ENCODE measurements around the gene PROC. TPM values are rescaled to one million over a fixed set of nuclear protein-coding genes. Genes with fewer than 3 reads are reported as not detected.

PROC gene
- total RNA-seq, 2 experiments from 2014 or later, result not detected

DNA sequence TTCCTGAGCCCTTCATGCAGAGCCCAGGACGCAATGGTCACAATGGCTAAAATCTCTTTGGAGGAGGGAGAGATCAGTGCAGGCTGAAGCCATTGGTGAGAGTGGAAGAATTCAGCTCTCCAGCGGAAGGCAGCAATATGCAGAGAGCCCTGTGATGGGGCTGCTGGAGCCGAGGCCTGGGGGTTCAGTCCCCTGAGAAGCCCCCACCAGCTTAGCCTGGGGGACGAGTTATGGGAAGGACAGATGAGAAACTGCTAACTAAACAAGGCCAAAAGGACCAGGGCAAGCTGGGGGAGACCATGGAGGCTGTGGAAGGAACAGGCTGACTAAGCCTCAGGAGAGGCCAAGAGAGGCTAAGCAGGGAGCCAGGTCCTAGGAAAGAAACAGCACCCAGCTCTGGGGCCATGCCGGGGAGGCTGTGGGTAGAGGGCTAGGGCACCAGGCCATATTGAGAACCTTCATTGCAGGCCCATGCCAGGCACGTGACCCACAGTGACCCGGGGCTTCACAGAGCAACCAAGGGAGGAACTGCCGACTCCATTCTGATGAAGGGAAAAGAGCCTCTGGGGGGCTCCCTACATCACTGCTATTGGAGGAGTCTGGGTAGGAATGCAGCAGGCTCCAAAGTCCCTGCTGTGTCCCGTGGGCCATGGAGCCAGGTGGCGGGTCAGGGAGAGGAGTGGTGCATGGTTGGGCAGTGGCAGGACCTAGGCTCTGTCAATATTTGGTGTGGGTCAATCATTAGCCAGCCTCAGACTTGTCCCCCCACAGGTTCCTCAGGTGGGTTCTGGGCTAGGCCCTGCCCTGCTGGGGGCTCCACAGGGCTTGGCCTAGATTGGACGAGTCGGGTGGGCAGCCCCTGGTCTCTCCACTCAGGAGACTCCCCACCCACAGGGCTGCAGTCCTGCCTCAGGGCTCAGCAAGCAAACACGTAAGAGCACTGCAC lies 19.8 kb downstream of the PROC start:
- DNase-seq (no peak), ATAC-seq (no peak)
- Mint-ChIP-seq H3K36me3 (ENCODE audit: low read depth) (no peaks in the 10 kb centered on the region), H3K27me3 (no peaks in the 10 kb centered on the region), H3K4me3 (no peak overlapping the region), H3K9me3 (peaks cover 2% of the 10 kb centered on the region), H3K4me1 (ENCODE audit: low read depth) (no peaks in the 10 kb centered on the region), H3K27ac (no peak overlapping the region)
- intact Hi-C loops (cut with micrococcal nuclease), result no loop called here
- TF ChIP-seq, protein P1, sequence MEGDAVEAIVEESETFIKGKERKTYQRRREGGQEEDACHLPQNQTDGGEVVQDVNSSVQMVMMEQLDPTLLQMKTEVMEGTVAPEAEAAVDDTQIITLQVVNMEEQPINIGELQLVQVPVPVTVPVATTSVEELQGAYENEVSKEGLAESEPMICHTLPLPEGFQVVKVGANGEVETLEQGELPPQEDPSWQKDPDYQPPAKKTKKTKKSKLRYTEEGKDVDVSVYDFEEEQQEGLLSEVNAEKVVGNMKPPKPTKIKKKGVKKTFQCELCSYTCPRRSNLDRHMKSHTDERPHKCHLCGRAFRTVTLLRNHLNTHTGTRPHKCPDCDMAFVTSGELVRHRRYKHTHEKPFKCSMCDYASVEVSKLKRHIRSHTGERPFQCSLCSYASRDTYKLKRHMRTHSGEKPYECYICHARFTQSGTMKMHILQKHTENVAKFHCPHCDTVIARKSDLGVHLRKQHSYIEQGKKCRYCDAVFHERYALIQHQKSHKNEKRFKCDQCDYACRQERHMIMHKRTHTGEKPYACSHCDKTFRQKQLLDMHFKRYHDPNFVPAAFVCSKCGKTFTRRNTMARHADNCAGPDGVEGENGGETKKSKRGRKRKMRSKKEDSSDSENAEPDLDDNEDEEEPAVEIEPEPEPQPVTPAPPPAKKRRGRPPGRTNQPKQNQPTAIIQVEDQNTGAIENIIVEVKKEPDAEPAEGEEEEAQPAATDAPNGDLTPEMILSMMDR (IDR thresholded peaks at IDR 0.05), result no peak
- ChIA-PET POLR2A (no interaction called here), CTCF (interaction anchor here (1.3 kb wide), 1 partner anchor 8 kb away, joined by 3 read pairs; no protein-coding TSS in a partner anchor)

DNA sequence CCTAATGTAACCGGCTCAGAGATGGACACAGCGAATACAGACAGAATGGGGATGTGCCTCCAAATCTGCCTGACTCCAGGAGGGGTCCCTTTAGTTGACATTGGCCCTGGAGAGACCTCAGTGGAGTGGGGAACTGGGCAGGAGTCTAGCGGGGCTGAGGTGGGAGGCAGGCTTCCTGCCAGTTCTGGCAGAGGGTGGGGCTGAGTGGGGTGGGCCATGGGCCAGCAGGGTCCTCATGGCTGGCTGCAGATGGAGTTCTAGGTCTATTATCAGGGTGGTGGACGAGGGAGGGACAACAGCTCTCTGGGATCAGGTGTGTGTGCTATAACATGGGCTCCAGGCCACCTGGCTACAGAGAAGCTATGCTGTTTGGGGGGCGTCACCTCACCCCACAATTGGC lies 21.1 kb downstream of the PROC start:
- peaks cover 5% of the 10 kb centered on the region for H3K9me3 Mint-ChIP-seq
- CTCF ChIA-PET, result no interaction called here
- H3K36me3 Mint-ChIP-seq (ENCODE audit: low read depth), result no peaks in the 10 kb centered on the region
- no peaks in the 10 kb centered on the region for H3K4me1 Mint-ChIP-seq (ENCODE audit: low read depth)
- ATAC-seq (no peak), DNase-seq (no peak)
- intact Hi-C loops (cut with micrococcal nuclease), result no loop called here
- H3K27ac Mint-ChIP-seq, result no peak overlapping the region
- H3K4me3 Mint-ChIP-seq, result no peak overlapping the region
- H3K27me3 Mint-ChIP-seq, result no peaks in the 10 kb centered on the region
- POLR2A ChIA-PET, result no interaction called here
- TF ChIP-seq, protein P1 (IDR thresholded peaks at IDR 0.05), result no peak

DNA sequence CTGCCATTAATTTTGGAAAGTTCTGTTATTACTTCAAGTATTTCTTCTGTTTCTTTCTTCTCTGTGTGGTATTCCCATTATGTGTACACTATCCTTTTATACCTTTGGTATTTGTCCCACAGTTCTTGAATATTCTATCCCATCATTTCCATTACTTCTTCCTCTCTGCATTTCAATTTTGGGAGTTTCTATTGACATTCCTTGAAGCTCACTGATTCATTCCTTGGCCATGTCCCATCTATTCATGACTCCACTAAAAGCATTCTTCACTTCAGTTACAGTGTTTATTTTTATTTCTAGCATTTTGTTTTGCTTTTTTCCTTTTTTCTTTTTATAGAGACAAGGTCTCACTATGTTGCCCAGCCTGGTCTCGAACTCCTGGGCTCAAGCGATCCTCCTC lies 30.3 kb downstream of the PROC start:
- H3K9me3 Mint-ChIP-seq, result peaks cover 6% of the 10 kb centered on the region
- no peak for DNase-seq
- no peak for ATAC-seq
- no peak overlapping the region for H3K27ac Mint-ChIP-seq
- peaks cover 3% of the 10 kb centered on the region for H3K36me3 Mint-ChIP-seq (ENCODE audit: low read depth)
- CTCF ChIA-PET, result no interaction called here
- TF ChIP-seq, protein P1 (IDR thresholded peaks at IDR 0.05), result no peak
- H3K27me3 Mint-ChIP-seq, result peaks cover 2% of the 10 kb centered on the region
- no peaks in the 10 kb centered on the region for H3K4me1 Mint-ChIP-seq (ENCODE audit: low read depth)
- no peak overlapping the region for H3K4me3 Mint-ChIP-seq
- intact Hi-C loops (cut with micrococcal nuclease), result no loop called here
- POLR2A ChIA-PET, result no interaction called here

DNA sequence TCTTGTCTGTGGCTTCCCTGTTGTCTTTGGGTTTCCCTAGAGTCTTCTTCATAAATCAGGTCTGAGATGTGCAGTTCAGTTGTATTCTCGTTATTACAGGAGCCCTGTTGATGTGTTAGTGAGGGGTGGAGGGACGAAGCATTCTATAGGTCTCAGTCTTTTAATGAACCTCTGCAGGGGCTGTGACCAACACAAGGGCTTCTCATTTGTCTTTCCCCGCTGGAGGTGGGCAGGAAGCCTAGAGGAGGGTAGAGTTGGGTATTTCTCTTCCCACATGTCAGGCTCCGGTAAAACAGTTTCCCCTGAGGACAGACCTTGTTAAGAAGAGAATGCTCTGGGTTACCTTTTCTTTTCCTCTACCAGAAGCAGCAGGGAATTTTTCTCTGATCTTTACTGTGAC lies 31.2 kb downstream of the PROC start:
- peaks cover 2% of the 10 kb centered on the region for H3K27me3 Mint-ChIP-seq
- no peak for ATAC-seq
- H3K27ac Mint-ChIP-seq, result no peak overlapping the region
- TF ChIP-seq, protein P1 (IDR thresholded peaks at IDR 0.05), result no peak
- ChIA-PET POLR2A (no interaction called here), CTCF (interaction anchor here (1.0 kb wide), 1 partner anchor 13 kb away, joined by 3 read pairs; no protein-coding TSS in a partner anchor)
- H3K4me1 Mint-ChIP-seq (ENCODE audit: low read depth), result no peaks in the 10 kb centered on the region
- H3K9me3 Mint-ChIP-seq, result peaks cover 4% of the 10 kb centered on the region
- no peak overlapping the region for H3K4me3 Mint-ChIP-seq
- intact Hi-C loops (cut with micrococcal nuclease), result no loop called here
- no peak for DNase-seq
- peaks cover 3% of the 10 kb centered on the region for H3K36me3 Mint-ChIP-seq (ENCODE audit: low read depth)

DNA sequence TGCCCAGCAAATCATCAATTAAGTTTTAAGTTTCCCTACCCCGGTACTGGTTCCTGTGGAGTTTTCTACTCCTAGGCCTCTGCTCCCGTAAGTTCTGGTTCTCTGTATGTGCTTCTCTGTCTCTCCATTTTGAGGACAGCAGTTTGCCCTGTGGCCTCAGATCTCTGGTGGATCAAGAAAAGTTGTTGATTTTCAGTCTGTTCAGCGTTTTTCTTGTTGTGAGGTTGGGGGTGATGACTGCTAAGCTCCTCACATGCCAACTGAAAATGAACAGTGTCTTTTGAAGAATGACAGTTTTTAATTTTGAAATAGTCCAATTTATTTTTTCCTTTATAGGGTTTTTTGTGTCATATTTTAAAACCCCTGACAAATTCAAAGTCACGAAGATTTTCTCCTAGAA lies 31.7 kb downstream of the PROC start:
- TF ChIP-seq, protein P1 (IDR thresholded peaks at IDR 0.05), result no peak
- ChIA-PET CTCF (interaction anchor here (1.0 to 1.1 kb wide), 2 partner anchors 13 to 179 kb away, joined by 3 read pairs; no protein-coding TSS in a partner anchor), POLR2A (no interaction called here)
- Mint-ChIP-seq H3K4me1 (ENCODE audit: low read depth) (no peaks in the 10 kb centered on the region), H3K36me3 (ENCODE audit: low read depth) (peaks cover 3% of the 10 kb centered on the region), H3K9me3 (peaks cover 4% of the 10 kb centered on the region), H3K27me3 (peaks cover 2% of the 10 kb centered on the region), H3K4me3 (no peak overlapping the region), H3K27ac (no peak overlapping the region)
- intact Hi-C loops (cut with micrococcal nuclease), result no loop called here
- ATAC-seq (no peak), DNase-seq (no peak)

All from activated CD8-positive, alpha-beta T cell treated with anti-CD3 and anti-CD28 coated beads for 36 hours (primary cell).